NCI-H1092 treated with DMSO at 0.1 percent for 48 hours (cell line): Measurements from ENCODE around the gene CEP170B.

Source experiments
- DNase-seq: peaks from one replicate; lab custom pipeline; 2025; lab: John Stamatoyannopoulos, UW

The CEP170B gene

DNA sequence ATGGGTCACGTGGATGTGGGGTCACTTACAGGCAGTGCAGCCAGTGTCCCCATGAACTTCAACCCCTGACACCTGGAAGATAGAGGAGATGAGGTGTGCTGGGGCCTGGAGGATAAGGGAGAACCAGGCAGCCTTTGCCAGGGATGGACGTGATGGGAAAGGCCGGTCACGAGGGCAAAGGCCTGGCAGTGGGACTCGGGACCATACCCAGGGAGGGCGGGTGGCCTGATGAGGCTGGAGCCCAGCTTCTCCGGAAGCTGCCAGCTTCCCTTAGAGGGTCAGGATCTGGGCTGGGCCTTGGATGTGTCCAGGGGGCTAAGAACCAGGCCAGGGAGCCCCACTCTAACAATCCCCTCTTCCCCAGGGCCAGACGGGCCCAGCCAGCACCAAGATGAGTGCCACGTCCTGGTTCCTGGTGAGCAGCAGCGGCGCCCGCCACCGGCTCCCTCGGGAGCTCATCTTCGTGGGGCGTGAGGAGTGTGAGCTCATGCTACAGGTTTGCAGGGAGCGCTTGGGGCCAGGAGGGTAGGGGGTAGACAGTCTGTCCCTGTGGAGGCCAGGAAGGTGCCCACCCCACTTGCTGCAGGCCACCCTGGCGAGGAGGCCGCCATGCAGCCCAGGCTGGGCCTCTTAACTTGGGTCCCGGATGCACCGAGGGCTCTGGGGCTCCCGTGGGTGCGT is 3.1 kb downstream of the CEP170B start:
- no peak for DNase-seq

DNA sequence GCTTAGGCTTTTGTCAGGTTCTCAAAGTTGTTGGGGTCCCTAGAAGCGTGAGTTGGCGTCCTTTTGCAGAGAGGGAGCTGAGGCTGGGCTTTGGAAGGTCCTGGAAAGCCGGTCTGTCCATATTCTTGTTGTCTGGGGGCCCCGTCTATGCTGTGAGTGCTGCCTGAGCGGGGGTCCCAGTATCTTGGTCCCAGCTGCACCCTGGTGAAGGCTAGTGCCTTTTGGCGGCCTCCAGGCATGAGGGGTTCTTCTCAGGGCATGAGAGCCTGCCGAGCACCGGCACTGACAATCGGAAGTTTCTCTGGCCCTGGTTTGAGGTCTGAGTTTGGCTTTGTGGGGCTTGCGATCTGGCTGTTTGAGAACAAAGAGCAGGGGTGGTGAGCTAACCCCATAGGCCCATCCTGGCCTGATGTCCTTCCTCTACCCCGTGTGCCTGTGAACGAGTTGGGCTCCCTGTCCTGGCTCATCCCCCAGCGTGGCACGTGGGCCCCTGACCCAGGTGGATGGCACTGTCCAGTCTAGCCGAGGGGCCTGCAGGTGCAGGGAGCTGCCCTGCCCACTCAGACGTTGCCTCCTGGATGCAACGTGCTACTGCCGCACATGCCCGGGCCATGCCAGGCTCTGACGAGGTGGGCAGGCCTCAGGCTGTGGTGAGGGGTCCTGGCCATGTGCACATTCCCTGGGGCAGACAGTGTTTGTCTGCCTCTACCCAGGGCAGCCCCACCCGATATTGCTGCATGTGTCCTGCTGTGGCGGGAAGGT is 3.9 kb downstream of the CEP170B start:
- DNase-seq, result no peak

DNA sequence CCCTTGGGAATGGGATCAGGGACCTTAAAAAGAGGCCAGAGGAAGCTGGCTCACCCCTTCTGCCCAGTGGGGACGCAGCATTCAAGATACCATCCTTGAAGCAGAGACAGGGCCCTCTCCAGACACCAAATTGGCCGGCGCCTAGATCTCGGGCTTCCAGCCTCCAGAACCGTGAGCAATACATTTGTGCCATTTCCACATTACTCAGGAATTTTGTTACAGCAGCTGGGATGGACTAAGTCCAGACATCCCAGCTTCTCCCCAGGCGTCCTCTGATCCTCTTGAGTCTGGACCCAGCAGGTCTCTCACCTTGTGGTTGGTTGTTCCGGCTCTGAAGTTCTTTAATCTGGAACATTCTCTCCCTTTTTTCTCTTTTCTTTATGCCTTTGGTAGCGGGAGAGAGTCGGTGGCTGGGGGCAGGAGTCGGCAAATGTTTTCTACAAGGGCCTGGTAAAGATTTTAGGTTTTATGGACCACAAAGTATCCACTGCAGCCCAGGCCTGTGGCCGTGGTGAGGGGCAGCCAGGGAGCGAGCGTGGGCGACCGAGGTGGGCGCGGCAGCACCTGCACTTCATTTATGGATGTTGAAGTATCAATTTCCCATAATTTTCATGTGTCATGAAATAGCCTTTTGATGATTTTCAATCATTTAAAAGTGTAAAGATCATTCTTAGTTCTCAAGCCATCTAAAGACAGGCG is 4.8 kb downstream of the CEP170B start:
- no peak for DNase-seq

DNA sequence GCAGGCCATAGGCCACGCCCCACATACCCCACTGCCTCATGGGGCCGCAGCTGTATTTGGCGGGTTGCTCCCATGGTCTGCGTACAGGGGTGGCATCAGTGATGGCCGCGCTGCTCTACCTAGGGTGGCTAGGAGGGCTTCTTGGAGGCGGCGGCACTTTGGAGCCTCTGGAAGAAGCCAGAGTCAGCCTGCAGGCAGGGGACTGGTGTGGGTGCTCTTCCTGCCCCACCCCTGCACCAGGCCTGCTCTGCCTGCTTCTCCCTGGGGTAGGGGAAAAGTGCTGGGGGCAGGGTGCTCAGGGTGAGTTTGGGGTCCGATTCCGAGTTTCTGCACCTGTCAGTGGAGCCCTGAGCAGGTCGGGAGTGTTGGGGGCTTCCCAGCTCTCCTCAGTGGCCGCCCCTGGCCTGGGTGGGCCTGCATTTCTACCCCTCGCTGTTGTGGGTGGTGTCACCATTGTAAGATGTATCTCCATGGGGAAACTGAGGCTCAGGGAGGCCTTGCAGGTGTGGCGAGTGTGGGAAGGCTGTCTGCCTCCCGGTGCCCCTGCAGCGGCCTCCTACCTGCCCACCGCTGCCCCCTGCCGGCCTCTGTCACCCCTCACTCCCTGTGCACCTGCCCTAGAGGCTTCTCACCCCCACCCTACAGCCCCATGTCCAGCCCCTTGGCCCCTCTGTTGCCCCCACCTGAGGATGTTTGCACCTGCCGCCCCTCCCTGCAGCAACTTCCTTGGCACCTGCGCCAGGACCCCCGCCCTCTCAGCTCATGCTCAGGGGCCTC is 5.5 kb downstream of the CEP170B start:
- no peak for DNase-seq

DNA sequence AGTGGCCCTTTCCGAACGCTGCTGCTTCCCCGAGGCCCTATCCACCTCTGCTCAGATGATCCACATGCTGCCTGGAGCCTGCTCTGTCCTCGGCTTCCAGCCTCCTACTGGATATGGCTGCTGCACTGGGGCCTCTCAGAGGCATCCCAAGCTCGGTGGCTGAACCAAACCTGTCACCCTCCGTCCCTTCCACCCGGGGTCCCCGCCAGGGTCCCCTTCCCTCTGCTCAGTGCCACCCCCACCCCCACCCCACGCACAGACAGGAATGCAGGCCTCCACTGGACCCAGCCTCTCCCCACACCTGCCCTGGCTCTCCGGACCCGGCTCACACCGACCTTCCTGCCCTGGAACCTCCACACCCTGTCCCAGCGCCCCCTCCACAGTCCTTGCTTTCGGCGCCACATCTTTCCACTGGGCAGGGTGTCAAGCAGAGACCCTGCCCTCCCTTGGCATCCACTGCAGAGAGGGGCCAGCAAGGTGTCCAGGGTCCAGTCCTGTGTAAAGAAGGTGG is 6.1 kb downstream of the CEP170B start:
- DNase-seq, result no peak

DNA sequence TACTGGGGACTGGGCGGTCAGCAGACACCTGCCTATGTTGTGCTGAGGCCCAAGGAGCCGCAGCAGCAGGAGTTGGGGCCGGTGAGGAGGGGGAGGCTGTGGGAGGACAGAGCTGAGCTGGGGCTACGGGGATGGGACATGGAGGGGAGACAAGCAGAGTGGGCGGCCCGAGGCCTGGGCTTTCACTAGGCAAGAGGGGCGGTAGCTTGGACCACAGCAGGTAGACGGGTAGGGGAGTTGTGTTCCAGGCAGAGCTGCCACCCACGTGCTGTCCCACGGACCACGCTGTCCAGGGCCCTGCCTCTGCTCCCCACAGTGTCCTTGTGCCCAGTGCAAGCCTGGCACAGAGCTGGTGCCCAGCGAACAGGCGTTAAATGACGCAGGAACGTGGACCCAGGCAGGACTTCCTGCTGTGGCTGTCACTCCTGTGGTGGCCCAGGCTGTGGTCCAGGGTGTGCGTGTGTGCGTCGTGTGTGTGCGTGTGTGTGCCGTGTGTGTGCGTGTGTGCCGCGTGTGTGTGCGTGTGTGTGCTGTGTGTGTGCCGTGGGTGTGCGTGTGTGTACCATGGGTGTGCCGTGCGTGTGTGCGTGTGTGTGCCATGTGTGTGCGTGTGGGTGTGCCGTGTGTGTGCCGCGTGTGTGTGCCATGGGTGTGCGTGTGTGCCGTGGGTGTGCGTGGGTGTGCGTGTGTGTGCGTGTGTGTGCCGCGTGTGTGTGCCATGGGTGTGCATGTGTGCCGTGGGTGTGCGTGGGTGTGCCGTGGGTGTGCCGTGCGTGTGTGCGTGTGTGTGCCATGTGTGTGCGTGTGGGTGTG is 6.8 kb downstream of the CEP170B start:
- no peak for DNase-seq

DNA sequence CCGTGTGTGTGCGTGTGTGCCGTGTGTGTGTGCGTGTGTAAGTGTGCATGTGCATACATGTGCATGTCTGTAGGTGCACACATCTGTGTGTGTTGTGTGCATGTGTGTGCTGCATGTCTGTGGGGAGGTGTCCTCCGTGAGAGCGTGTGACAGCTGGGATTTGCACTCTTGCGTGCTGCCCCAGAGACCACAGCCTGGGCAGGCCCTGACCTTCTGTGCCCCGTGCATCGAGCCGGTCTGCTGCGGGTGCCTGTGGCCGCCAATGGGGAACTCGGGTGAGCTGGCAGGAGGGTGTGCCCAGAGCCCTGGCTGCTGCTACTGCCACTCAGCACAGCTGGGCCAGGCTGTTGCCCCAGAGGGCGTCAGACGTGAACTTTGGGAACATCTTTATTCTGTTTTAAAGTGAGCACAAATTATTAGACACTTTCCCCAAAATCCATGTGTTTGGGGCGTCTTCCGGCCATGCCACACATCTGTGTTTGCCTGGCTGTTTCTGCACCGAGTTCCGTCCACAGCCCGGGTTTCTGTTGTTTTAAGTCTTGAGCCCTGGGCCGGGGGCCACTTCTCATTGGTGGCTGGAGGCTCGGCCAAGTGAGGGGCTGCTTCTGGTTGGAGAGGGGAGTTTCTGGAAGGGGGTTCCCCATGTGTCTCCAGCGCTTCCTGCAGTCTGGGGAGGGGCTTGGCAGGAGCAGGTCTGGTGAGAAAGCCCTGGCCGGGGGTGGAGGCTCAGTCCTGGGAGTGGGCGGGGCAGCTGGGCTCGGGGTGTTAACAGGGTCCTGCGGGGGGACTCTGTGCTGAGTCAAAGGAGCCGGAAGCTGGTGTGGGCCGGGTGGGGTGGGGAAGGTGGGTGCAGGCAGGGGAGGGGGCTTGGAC is 7.6 kb downstream of the CEP170B start:
- DNase-seq, result no peak

DNA sequence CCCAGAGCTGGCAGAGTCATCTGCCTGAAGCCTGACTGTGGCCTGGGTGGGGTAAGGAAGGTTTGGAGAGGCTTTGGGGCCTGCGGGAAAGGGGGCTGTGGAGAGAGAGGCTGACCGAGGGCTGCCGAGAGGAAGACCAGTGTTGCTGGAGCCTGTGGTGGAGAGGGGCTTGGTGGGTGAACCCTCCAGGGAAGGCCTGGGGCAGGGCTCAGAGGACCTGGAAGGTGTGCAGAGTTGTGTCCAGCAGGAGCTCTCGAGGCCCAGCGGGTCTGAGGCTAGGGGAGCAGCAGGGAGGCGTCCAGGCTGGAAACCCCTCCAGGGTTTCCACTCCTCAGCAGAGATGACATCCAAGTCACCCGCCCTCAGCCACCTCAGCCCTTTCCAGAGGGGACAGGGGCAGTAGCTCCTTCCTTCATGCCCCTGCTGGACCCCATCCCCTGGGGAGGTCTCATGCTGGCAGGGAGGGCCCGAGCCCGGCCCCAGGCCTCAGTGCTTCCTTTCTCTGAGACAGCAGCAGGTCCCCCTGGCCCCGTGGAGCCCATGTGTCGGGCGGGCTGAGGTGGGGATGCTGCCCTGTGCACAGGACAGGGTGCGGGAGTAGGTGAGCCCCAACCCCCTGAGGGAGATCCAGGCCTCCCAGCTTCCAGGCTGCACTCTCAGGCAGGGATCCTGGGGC is 8.4 kb downstream of the CEP170B start:
- DNase-seq, result no peak

DNA sequence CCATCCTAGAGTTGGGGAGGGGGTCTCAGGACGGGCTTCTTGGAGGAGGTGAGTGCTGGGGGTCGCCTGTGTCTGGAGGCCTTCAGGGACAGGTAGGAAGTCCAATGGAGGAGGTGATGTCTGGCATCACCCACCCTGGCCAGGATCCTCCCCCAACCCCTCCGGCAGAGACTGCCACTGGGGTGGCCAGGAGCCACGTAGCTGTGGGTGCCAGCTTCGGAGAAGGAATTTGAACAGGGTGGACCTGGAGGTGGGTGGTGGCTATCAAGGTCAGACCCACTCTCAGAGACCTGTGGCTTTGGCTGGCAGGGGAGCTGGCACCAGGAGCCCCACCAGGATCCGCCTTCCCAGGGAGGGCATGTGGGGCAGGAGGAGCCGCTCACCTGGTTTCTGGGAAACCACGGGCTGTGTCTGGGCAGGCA is 9.1 kb downstream of the CEP170B start:
- no peak for DNase-seq

DNA sequence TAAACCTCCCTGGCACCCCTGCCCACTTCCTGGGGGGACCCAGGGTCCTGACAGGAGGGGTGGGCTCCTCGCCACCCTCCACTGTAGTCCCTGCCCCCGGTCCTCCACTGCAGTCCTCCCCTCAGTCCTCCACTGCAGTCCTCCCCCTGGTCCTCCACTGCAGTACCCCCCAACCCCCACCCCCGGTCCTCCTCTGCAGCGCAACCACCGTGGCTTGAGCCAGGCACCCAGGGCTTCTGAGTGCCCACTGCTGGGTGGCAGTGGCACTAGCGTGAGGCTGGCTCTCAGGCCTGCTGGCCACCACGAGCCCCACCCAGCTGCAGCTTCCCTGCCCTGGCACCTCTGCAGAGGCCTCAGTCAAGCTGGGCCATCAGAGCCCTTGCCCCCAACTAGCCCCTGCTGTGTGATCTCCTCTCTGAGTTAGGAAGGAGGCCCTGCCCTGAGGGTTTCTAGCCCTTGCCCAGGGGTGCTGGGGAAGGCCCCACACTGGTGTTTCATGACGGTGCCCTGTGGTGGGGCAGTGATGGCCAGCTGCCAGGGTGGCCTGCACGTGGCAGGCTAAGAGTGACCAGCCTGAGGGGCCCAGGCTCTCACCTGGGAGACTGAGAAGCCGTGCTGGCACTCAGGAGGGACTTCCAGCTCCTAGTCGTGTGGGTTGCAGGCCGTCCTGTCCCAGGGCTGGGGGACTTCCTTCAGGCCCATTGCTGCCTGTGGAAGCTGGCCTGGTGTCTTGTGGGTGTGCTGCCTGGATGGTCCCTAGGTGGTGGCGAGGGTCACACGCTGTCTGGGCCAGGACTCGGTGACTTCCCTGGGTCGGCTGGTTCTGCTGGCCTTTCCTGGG is 9.7 kb downstream of the CEP170B start:
- DNase-seq, result no peak

DNA sequence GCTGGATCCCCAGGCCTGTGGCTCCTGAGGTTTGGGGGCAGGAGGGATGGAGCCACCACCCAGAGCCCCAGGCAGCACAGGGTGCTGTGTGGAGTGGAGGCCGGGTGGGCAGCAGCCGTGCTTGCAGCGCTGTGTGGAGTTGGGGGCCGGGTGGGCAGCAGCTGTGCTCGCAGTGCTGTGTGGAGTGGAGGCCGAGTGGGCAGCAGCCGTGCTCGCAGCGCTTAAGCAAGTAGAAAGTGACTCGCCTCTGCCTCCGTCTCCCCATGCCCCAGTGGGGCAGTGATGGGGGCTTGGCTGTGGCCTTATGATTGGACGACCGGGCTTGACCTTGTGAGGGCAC is 10.3 kb downstream of the CEP170B start:
- DNase-seq, result no peak

DNA sequence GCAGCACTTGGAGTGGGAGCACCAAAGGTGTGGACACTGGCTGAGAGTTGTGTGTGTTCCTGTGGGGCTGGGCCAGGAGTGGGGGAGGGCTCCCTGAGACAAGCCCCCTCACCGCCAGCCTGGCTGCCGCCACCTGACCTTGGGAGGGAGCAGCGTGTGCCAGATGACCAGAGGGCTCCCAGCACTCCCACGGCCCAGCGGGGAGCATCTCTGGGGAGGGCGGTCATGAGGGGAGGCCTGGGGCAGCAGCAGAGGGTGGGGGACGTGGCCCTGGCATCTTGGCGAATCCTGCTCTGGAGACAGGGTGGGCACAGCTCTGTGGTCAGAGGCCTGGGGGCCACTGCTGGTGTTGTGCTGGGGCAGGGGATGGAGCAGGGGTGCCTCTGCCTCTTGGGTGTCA is 10.7 kb downstream of the CEP170B start:
- no peak for DNase-seq

DNA sequence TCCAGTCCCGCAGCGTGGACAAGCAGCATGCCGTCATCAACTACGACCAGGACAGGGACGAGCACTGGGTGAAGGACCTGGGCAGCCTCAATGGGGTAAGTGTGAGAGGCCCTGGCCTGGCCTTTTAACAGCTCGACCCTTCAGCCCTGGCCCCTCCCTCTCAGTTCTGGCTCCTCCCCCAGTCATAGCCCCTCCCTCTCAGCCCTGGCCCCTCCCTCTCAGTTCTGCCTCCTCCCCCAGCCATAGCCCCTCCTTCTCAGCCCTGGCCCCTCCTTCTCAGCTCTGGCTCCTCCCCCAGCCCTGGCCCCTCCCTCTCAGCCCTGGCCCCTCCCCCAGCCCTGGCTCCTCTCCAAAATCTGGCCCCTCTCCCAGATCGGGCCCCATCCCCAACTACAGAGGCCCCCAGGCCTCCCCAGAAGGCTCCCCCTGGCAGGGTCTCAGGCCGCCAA is 11.2 kb downstream of the CEP170B start:
- DNase-seq, result no peak

DNA sequence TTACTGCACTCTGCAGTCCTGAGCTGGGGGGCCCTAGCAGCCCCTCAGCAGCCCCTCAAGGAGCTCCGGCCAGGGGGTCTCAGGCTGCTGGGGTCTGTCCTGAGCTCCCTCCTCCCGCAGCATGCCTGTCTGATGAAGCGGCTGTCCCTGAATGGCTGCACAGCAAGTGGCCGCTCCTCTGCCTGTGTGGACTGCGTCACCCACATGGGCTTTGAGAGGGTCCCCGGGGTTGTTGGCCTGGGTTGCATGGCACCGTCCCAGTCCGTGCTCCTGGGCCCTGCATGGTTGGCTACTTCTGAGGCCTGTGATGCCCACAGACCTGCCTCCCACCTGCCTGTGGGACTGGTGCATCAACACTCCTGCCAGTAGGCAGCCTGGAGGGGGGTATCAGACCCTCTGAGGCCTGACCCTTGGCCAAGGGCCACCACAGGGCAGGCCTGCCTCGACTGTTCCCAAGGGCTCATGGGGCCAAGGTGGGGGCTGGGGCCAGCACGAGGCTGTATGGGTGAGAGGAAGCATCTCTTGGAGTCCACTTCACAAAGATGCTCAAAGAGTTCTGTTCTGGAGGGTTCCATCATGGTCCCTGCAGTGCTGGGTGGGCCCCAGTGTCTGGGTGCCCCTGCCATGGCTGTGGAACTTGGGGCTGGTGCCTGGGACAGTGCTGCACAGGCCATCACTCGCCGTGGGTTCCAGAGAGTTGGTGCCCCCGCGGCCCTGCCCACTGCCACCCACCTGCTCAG is 12.2 kb downstream of the CEP170B start:
- no peak for DNase-seq

DNA sequence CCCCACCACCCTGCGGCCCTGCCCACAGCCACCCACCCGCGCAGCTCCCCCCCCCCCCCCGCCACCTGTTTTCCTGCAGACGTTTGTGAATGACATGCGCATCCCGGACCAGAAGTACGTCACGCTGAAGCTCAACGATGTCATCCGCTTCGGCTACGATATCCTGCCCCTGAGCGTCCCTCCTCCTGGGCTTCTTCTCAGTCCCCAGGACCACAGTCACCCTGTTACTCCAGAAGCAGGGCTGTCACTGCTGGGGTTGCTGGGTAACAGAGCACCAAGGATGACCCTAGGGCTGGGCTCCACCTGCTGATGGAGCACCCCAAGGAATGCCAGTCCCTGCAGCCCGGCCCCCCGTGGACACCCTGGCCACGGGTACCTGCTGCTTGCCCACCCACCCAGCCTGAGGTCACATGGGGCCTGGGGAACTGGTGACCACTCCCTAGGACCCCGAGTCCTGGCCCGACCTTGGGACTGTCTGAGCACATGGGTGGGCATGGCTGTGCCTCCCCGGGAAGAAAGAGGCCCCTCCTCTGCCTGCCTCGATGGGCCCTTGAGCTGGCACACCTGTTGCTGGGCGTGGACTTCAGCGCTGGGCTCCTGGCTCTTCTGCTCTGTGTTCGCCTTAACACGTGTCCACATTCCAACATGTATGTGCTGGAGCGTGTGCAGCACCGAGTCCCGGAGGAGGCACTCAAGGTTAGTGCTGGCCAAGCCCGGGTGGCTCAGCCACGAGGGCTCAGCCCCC is 12.9 kb downstream of the CEP170B start:
- no peak for DNase-seq

DNA sequence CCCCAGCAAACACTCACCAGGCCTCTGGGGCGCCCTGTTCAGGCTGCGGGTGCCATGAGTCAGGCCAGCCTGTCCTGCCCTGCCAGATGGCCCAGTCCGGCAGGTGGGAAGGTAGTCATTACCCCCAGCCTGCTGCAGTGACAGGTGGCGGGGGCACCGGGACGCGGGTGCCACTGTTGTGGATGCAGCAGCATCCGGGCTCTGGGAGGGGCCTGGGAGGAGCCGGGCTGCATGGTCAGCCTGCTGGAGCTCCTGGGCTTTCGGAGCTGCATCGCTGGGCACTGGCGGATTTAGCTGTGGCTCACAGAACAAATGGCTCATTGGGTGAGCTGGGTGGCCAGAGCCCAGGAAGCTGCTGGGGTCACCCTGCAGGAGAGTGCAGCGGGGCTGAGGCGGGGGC is 13.5 kb downstream of the CEP170B start:
- no peak for DNase-seq

DNA sequence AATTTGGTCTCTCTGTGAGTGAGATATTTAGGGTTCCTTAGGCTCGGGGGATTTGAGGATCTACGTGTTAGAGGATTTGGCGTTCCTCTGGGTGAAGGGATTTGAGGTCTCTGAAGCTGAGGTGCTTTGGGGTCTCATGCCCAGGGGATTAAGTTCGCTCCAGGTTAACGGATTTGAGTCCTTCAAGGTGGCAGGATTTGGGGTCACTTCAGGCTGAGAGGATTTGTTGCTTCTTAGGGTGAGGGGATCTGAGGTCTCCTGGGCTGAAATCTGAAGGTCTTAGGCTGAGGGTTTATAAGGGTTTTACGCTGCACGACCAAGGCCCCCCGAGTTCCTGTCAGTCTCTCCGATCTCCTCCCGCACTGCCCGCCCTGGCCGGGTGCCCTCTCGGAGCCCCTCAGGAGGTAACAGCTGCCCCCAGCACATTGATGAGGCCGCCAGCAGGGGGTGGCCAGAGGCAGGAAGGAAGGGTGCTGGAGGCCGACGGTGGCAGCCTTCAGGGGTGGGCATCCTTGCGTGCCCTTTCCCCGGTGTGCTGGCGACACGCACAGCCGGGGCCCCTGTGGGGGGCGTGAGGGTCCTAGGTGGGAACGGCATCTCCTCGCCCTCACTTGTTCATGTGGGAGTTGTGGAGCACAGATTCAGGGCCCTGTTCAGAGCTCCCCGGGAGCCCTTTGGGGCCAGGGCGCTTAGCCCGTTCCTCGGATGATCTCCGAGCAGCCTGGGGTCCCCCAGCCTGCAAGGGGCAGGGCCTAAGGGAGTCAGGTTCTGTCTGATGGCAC is 14.3 kb downstream of the CEP170B start:
- DNase-seq, result no peak
